Smooth muscle cell (in vitro differentiated cells): ENCODE data around the gene HRC. TPM values are rescaled to one million over a fixed set of nuclear protein-coding genes. Genes with fewer than 3 reads are reported as not detected.

ENCODE experiments used
- DNase-seq: peaks from one replicate; lab custom pipeline; 2025; ENCODE audit not compliant: unreplicated experiment; lab: John Stamatoyannopoulos, UW
- H2AFZ ChIP-seq: fragments of 200-600 bp; sonication (generic); 2 replicates; pipeline ENCODE4 v1.6.0; 2016; ENCODE audit warnings: antibody characterized with exemption, low read depth, mild to moderate bottlenecking
- H3F3A ChIP-seq: fragments of 200-600 bp; sonication (generic); 2 replicates; pipeline ENCODE4 v1.6.0; 2017; ENCODE audit warnings: antibody characterized with exemption, low read depth
- H3K27ac ChIP-seq: fragments of 200-600 bp; sonication (generic); 2 replicates; pipeline ENCODE4 v1.5.1; 2016; ENCODE audit warnings: low read depth, mild to moderate bottlenecking
- H3K27me3 ChIP-seq: fragments of 200-600 bp; sonication (generic); 2 replicates; pipeline ENCODE4 v1.6.1; 2016; ENCODE audit warnings: low read depth, mild to moderate bottlenecking
- H3K36me3 ChIP-seq: fragments of 200-600 bp; sonication (generic); 2 replicates; pipeline ENCODE4 v1.5.1; 2016; ENCODE audit warnings: low read depth
- H3K4me1 ChIP-seq: fragments of 200-600 bp; sonication (generic); 2 replicates; pipeline ENCODE4 v1.5.1; 2016; ENCODE audit warnings: low read depth
- H3K4me2 ChIP-seq: fragments of 200-600 bp; sonication (generic); 2 replicates; pipeline ENCODE4 v1.6.0; 2016; ENCODE audit warnings: mild to moderate bottlenecking
- H3K4me3 ChIP-seq: fragments of 200-600 bp; sonication (generic); 2 replicates; pipeline ENCODE4 v1.5.1; 2016; ENCODE audit warnings: mild to moderate bottlenecking
- H3K79me2 ChIP-seq: fragments of 200-600 bp; sonication (generic); 2 replicates; pipeline ENCODE4 v1.6.0; 2016; ENCODE audit warnings: low read depth, mild to moderate bottlenecking
- H3K9ac ChIP-seq: fragments of 200-600 bp; sonication (generic); 2 replicates; pipeline ENCODE4 v1.6.0; 2016; ENCODE audit warnings: low read depth
- H3K9me3 ChIP-seq: fragments of 200-600 bp; sonication (generic); replicated peaks from 2 replicates; pipeline ENCODE4 v1.5.1; 2016; ENCODE audit warnings: low read depth
- H4K20me1 ChIP-seq: fragments of 200-600 bp; sonication (generic); 2 replicates; pipeline ENCODE4 v1.6.0; 2016; ENCODE audit warnings: low read depth
- WGBS: methylation state at CpG from one replicate; pipeline ENCODE4 v1.1.7; 2016; ENCODE audit warnings: low lambda C conversion rate; 5-methylcytosine and 5-hydroxymethylcytosine counted together
- polyA plus RNA-seq: library from polyadenylated mRNA; unstranded; fragments of >200 nt; fragmentation: Nextera tagmentation; extraction: Ambion mirVana; gene quantifications from 2 replicates; pipeline ENCODE4 v1.2.1, GENCODE V29; 2016
- total RNA-seq: library from RNA; depleted of rRNA; stranded (reverse); fragments of >200 nt; gene quantifications from 2 replicates; pipeline ENCODE4 v1.2.3, GENCODE V29; 2014
- TF ChIP-seq, protein P1 (sequence below): fragments of 200-600 bp; sonication (generic); IDR thresholded peaks from 2 replicates; pipeline ENCODE4 v1.5.1; 2017; ENCODE audit warnings: borderline replicate concordance, mild to moderate bottlenecking, antibody characterized with exemption; ENCODE audit not compliant: insufficient read depth, poor library complexity, severe bottlenecking

The HRC gene
- total and polyA plus RNA-seq, 2 experiments from 2014 or later = 0.06 to 1.1 TPM

DNA sequence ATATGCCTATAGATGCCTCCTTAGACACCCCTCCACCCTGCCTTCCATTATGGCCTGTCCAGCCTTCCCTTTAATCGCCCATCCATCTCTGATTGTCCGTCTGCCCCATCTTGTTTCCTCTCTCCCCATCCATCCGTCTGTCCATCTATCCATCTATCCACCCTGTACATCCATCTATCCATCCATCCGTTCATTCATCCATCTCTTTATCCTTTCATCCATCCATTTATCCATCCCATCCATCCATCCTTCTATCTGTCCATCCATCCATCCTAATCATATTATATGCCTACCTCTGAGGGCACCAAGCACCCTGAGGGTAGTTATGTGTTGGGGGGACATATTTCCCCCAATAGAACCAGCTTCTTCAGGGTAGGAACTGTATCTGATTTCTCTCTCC lies 25.5 kb upstream of the HRC start:
- Histone ChIP-seq H3F3A (no peaks in the 10 kb centered on the region), H3K9ac (no peak overlapping the region), H4K20me1 (no peaks in the 10 kb centered on the region), H3K27me3 (no peaks in the 10 kb centered on the region), H3K9me3 (no peaks in the 10 kb centered on the region), H3K4me1 (no peaks in the 10 kb centered on the region), H2AFZ (no peak overlapping the region), H3K4me2 (no peak overlapping the region), H3K27ac (no peak overlapping the region), H3K4me3 (no peak overlapping the region), H3K36me3 (no peaks in the 10 kb centered on the region), H3K79me2 (no peaks in the 10 kb centered on the region)
- WGBS = 91% methylated on average over 4 of the region's 4 CpGs
- DNase-seq = no peak
- TF ChIP-seq, protein P1, sequence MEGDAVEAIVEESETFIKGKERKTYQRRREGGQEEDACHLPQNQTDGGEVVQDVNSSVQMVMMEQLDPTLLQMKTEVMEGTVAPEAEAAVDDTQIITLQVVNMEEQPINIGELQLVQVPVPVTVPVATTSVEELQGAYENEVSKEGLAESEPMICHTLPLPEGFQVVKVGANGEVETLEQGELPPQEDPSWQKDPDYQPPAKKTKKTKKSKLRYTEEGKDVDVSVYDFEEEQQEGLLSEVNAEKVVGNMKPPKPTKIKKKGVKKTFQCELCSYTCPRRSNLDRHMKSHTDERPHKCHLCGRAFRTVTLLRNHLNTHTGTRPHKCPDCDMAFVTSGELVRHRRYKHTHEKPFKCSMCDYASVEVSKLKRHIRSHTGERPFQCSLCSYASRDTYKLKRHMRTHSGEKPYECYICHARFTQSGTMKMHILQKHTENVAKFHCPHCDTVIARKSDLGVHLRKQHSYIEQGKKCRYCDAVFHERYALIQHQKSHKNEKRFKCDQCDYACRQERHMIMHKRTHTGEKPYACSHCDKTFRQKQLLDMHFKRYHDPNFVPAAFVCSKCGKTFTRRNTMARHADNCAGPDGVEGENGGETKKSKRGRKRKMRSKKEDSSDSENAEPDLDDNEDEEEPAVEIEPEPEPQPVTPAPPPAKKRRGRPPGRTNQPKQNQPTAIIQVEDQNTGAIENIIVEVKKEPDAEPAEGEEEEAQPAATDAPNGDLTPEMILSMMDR = no peak

DNA sequence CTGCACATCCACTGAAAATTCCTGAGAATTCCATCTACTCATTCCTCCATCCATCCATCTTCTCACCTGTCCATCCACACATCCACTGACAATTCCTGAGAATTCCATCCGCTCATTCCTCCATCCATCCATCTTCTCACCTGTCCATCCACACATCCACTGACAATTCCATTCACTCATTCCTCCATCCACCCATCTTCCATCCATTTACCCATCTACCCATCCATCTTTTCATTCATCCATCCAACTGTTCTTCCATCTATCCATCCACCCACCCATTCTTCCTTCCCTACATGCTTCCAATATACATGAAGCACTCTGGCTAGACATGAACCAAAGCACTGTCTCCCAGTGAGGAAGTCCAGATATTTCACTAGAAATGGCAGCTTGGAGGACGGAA lies 18.0 kb upstream of the HRC start:
- WGBS = 97% methylated on average over 2 of the region's 2 CpGs
- Histone ChIP-seq H3K4me3 (no peak overlapping the region), H3K9ac (no peak overlapping the region), H3K4me2 (no peak overlapping the region), H3F3A (no peaks in the 10 kb centered on the region), H3K36me3 (peaks cover 4% of the 10 kb centered on the region), H3K9me3 (no peaks in the 10 kb centered on the region), H3K79me2 (no peaks in the 10 kb centered on the region), H3K27me3 (no peaks in the 10 kb centered on the region), H3K27ac (no peak overlapping the region), H4K20me1 (no peaks in the 10 kb centered on the region), H3K4me1 (no peaks in the 10 kb centered on the region), H2AFZ (no peak overlapping the region)
- DNase-seq = no peak
- TF ChIP-seq, protein P1 = no peak

GRCh38 chr19:49168421-49168820 lies 13.2 kb upstream of the HRC start:
- Histone ChIP-seq H3K9me3 (no peaks in the 10 kb centered on the region), H4K20me1 (peaks cover 15% of the 10 kb centered on the region), H3K4me2 (no peak overlapping the region), H3K9ac (no peak overlapping the region), H3K79me2 (no peaks in the 10 kb centered on the region), H3K36me3 (peaks cover 4% of the 10 kb centered on the region), H3K27me3 (no peaks in the 10 kb centered on the region), H2AFZ (no peak overlapping the region), H3K27ac (no peak overlapping the region), H3K4me3 (no peak overlapping the region), H3K4me1 (no peaks in the 10 kb centered on the region), H3F3A (no peaks in the 10 kb centered on the region)
- TF ChIP-seq, protein P1 = no peak
- WGBS = 96% methylated on average over 23 of the region's 23 CpGs
- no peak for DNase-seq

- Histone ChIP-seq H3K9ac (no peak overlapping the region), H3K36me3 (peaks cover 4% of the 10 kb centered on the region), H4K20me1 (peaks cover 17% of the 10 kb centered on the region), H2AFZ (no peak overlapping the region), H3K9me3 (no peaks in the 10 kb centered on the region), H3K27ac (no peak overlapping the region), H3K79me2 (no peaks in the 10 kb centered on the region), H3K4me3 (no peak overlapping the region), H3K4me2 (no peak overlapping the region), H3F3A (no peaks in the 10 kb centered on the region), H3K4me1 (no peaks in the 10 kb centered on the region), H3K27me3 (no peaks in the 10 kb centered on the region)
- no peak for DNase-seq
- 95% methylated on average over 25 of the region's 25 CpGs for WGBS
- TF ChIP-seq, protein P1 = no peak
Measured at GRCh38 chr19:49167857-49168409, 12.7 kb upstream of the HRC start.
